ENCODE data around the gene TMEM272.

DNA sequence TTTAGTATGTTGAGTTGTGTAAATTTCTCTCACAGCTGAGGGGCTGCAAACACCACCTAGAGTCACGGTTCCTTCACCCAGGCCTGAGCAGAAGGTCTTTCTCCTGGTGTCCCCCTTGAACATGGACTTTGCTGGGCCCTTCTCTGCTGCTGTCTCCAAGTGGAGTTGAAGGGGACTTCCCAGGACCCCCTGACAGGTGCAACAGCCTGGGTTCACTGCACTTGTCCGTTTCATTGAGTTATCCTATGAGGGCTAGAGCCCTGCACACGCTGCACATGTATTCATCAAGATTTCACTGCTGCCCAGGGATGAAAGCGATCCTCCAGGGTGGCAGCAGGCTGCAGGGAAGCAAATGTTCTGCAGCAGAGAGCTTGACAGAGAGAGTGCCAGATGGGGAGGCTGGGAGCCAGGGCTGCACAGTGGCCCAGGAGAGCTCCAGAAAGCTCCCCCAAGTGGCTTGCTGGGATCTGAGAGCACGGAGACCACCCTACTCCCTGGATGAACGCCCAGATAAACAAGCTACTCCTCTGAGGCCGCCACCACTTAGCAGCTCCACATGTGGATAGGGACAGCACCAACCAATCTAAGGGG is 10.3 kb downstream of the TMEM272 start:
- no peak for TF ChIP-seq EZH2 (IDR thresholded peaks at IDR 0.05; ENCODE audit: borderline replicate concordance, insufficient read depth, low read depth, low read length, poor library complexity, severe bottlenecking)
- TF ChIP-seq, protein P1, sequence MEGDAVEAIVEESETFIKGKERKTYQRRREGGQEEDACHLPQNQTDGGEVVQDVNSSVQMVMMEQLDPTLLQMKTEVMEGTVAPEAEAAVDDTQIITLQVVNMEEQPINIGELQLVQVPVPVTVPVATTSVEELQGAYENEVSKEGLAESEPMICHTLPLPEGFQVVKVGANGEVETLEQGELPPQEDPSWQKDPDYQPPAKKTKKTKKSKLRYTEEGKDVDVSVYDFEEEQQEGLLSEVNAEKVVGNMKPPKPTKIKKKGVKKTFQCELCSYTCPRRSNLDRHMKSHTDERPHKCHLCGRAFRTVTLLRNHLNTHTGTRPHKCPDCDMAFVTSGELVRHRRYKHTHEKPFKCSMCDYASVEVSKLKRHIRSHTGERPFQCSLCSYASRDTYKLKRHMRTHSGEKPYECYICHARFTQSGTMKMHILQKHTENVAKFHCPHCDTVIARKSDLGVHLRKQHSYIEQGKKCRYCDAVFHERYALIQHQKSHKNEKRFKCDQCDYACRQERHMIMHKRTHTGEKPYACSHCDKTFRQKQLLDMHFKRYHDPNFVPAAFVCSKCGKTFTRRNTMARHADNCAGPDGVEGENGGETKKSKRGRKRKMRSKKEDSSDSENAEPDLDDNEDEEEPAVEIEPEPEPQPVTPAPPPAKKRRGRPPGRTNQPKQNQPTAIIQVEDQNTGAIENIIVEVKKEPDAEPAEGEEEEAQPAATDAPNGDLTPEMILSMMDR (IDR thresholded peaks at IDR 0.05) = no peak
